Measurements from ENCODE around the gene STBD1. TPM values are rescaled to one million over a fixed set of nuclear protein-coding genes. Genes with fewer than 3 reads are reported as not detected.

Gene STBD1
- total RNA-seq, 1 experiment from 2014 or later, result 4.9 TPM

Other genes starting within 250 kb of the STBD1 start
- gene ART3, start 232.0 kb upstream of the STBD1 start, total RNA-seq (2021; ENCODE audit: unreplicated experiment), result not detected
- 32.1 TPM for gene NUP54, start 158.3 kb upstream of the STBD1 start, total RNA-seq (2021; ENCODE audit: unreplicated experiment)
- gene SCARB2, start 92.9 kb upstream of the STBD1 start, total RNA-seq (2021; ENCODE audit: unreplicated experiment), result 59.4 TPM
- 0.72 TPM for gene FAM47E, start 55.0 kb upstream of the STBD1 start, total RNA-seq (2021; ENCODE audit: unreplicated experiment)
- gene CCDC158, start 114.4 kb downstream of the STBD1 start, total RNA-seq (2021; ENCODE audit: unreplicated experiment), result 0.28 TPM
- 7.2 TPM for gene SHROOM3, start 128.5 kb downstream of the STBD1 start, total RNA-seq (2021; ENCODE audit: unreplicated experiment)

Measured in Panc1 (cell line).